H1 (cell line): ENCODE measurements around the gene ATMIN. TPM values are rescaled to one million over a fixed set of nuclear protein-coding genes. Genes with fewer than 3 reads are reported as not detected.

Experiments used
- CTCF ChIA-PET: fragments of 300-600 bp; sonication (Branson Sonifier 250); formaldehyde crosslinking; loops from one replicate; lab custom pipeline; 2021; ENCODE audit not compliant: partially characterized antibody; lab: Charles Lee
- POLR2A ChIA-PET: fragments of 300-600 bp; sonication (Branson Sonifier 250); formaldehyde crosslinking; loops from one replicate; lab custom pipeline; 2021; ENCODE audit warnings: inconsistent platforms; ENCODE audit not compliant: partially characterized antibody; lab: Charles Lee
- DNase-seq, 2 experiments: peaks; one replicate each; pipeline versions ENCODE4 v3.0.0 to v3.0.0-alpha.2; 2010 to 2022; ENCODE audit warnings: low spot score in 2 of 2, low read depth in 1 of 2, mixed read lengths in 1 of 2
- FAIRE-seq: peaks from 2 replicates; lab custom pipeline; 2011; peaks lifted over from hg19 to GRCh38; lab: Jason Lieb, UNC
- H2AFZ ChIP-seq: 2 replicates; pipeline ENCODE4 v1.8.1; 2012; ENCODE audit warnings: low read length, inconsistent platforms
- H2AK5ac ChIP-seq: 2 replicates; pipeline ENCODE4 v1.6.1; 2013; ENCODE audit warnings: low read depth, low read length
- H2BK120ac ChIP-seq: replicated peaks from 2 replicates; pipeline ENCODE3; 2013; ENCODE audit warnings: low read depth, low read length, inconsistent platforms
- H2BK12ac ChIP-seq: 2 replicates; pipeline ENCODE4 v1.6.1; 2013; ENCODE audit warnings: low read depth, low read length
- H2BK15ac ChIP-seq: 2 replicates; pipeline ENCODE4 v1.6.1; 2013; ENCODE audit warnings: low read length
- H2BK20ac ChIP-seq: 2 replicates; pipeline ENCODE4 v1.6.1; 2013; ENCODE audit warnings: low read length
- H2BK5ac ChIP-seq: 2 replicates; pipeline ENCODE4 v1.6.1; 2013; ENCODE audit warnings: low read depth, low read length
- H3K14ac ChIP-seq: 2 replicates; pipeline ENCODE4 v1.6.1; 2013; ENCODE audit warnings: inconsistent platforms; ENCODE audit not compliant: insufficient read length
- H3K18ac ChIP-seq: 2 replicates; pipeline ENCODE4 v1.6.1; 2013; ENCODE audit warnings: low read length; ENCODE audit errors: extremely low read depth
- H3K23ac ChIP-seq: 2 replicates; pipeline ENCODE4 v1.6.1; 2013; ENCODE audit warnings: inconsistent platforms; ENCODE audit not compliant: insufficient read length
- H3K23me2 ChIP-seq: 2 replicates; pipeline ENCODE4 v1.6.1; 2013; ENCODE audit warnings: low read depth, low read length
- H3K27ac ChIP-seq: 2 replicates; pipeline ENCODE4 v1.6.1; 2011; ENCODE audit warnings: low read depth, low read length, inconsistent platforms
- H3K27me3 ChIP-seq, 4 experiments: replicated peaks in 1 of 4; 1 replicate in 1 of 4; 2 replicates in 3 of 4; pipeline versions ENCODE4 v1.6.1 to v1.8.1; 2011 to 2013; ENCODE audit warnings: low read length in 3 of 4, mild to moderate bottlenecking in 3 of 4, inconsistent platforms in 2 of 4, mixed read lengths in 2 of 4, moderate library complexity in 1 of 4; ENCODE audit not compliant: control insufficient read depth in 3 of 4, insufficient read depth in 3 of 4; ENCODE audit errors: extremely low read depth in 1 of 4
- H3K36me3 ChIP-seq, 4 experiments: 2 replicates each; pipeline versions ENCODE4 v1.6.1 to v1.8.1; 2011 to 2013; ENCODE audit warnings: mild to moderate bottlenecking in 4 of 4, low read length in 3 of 4, moderate library complexity in 2 of 4, control low read depth in 1 of 4, inconsistent platforms in 1 of 4; ENCODE audit not compliant: insufficient read depth in 4 of 4, control insufficient read depth in 2 of 4
- H3K4ac ChIP-seq: replicated peaks from 2 replicates; pipeline ENCODE3; 2013; ENCODE audit warnings: low read length, low read depth, mixed read lengths, inconsistent platforms; ENCODE audit not compliant: insufficient read length
- H3K4me1 ChIP-seq, 4 experiments: replicated peaks in 1 of 4; 1 replicate in 1 of 4; 2 replicates in 3 of 4; pipeline versions ENCODE4 v1.6.1 to v1.8.1; 2011 to 2013; ENCODE audit warnings: low read length in 3 of 4, inconsistent platforms in 2 of 4, mixed read lengths in 1 of 4; ENCODE audit not compliant: insufficient read depth in 4 of 4, control insufficient read depth in 3 of 4
- H3K4me2 ChIP-seq, 2 experiments: 2 replicates each; pipeline versions ENCODE4 v1.6.1 to v1.8.1; 2011 to 2013; ENCODE audit warnings: low read depth in 2 of 2, low read length in 2 of 2, control low read depth in 1 of 2, inconsistent platforms in 1 of 2, mild to moderate bottlenecking in 1 of 2; ENCODE audit not compliant: insufficient read depth in 1 of 2
- H3K4me3 ChIP-seq, 4 experiments: fragments of 200-600, 300-600 bp in 1 of 4; sonication (generic), shearing (Covaris generic), sonication (Bioruptor Twin) in 1 of 4; 2 replicates each; pipeline versions ENCODE4 v1.5.1 to v1.8.1; 2011 to 2016; ENCODE audit warnings: low read length in 4 of 4, low read depth in 3 of 4, control low read depth in 2 of 4, inconsistent platforms in 2 of 4, mild to moderate bottlenecking in 2 of 4, mixed read lengths in 1 of 4, moderate library complexity in 1 of 4; ENCODE audit not compliant: insufficient read depth in 2 of 4; ENCODE audit errors: extremely low read depth in 1 of 4
- H3K56ac ChIP-seq: replicated peaks from 2 replicates; pipeline ENCODE3; 2013; ENCODE audit warnings: low read depth, mild to moderate bottlenecking, mixed read lengths, low read length, inconsistent platforms; ENCODE audit not compliant: insufficient read length
- H3K79me1 ChIP-seq: 2 replicates; pipeline ENCODE4 v1.6.1; 2013; ENCODE audit warnings: low read depth, low read length, control low read depth
- H3K79me2 ChIP-seq, 2 experiments: 2 replicates each; pipeline versions ENCODE4 v1.6.1 to v1.8.1; 2012 to 2013; ENCODE audit warnings: low read length in 2 of 2, mild to moderate bottlenecking in 2 of 2, inconsistent platforms in 1 of 2; ENCODE audit not compliant: insufficient read depth in 2 of 2, control insufficient read depth in 1 of 2
- H3K9ac ChIP-seq, 4 experiments: replicated peaks in 1 of 4; 1 replicate in 1 of 4; 2 replicates in 3 of 4; pipeline versions ENCODE4 v1.6.1 to v1.8.1; 2011 to 2013; ENCODE audit warnings: low read depth in 3 of 4, low read length in 3 of 4, control low read depth in 2 of 4, mild to moderate bottlenecking in 2 of 4, moderate library complexity in 2 of 4, inconsistent platforms in 1 of 4; ENCODE audit errors: extremely low read depth in 1 of 4
- H3K9me3 ChIP-seq, 2 experiments: 2 replicates each; pipeline versions ENCODE4 v1.6.1 to v1.8.1; 2012 to 2013; ENCODE audit warnings: mild to moderate bottlenecking in 2 of 2, moderate library complexity in 2 of 2, control low read depth in 1 of 2, inconsistent platforms in 1 of 2, low read depth in 1 of 2, low read length in 1 of 2, mixed read lengths in 1 of 2; ENCODE audit not compliant: insufficient read depth in 2 of 2
- H4K20me1 ChIP-seq, 2 experiments: replicated peaks in 1 of 2; 2 replicates each; pipeline versions ENCODE3 to v1.8.1; 2011 to 2013; ENCODE audit warnings: inconsistent platforms in 2 of 2, low read length in 2 of 2, mild to moderate bottlenecking in 1 of 2; ENCODE audit not compliant: insufficient read depth in 2 of 2, control insufficient read depth in 1 of 2
- H4K5ac ChIP-seq: 2 replicates; pipeline ENCODE4 v1.6.1; 2013; ENCODE audit warnings: low read length, low read depth, mixed read lengths, inconsistent platforms; ENCODE audit not compliant: insufficient read length
- H4K8ac ChIP-seq: 2 replicates; pipeline ENCODE4 v1.8.0; 2013; ENCODE audit warnings: mild to moderate bottlenecking, moderate library complexity, low read length, inconsistent platforms; ENCODE audit not compliant: insufficient read depth; ENCODE audit errors: extremely low read depth
- H4K91ac ChIP-seq: replicated peaks from 2 replicates; pipeline ENCODE3; 2013; ENCODE audit warnings: low read length, mixed read lengths, inconsistent platforms; ENCODE audit not compliant: insufficient read length
- CBX5 ChIP-seq: fragments of 300-800, 300-1000 bp; sonication (generic); IDR thresholded peaks from 2 replicates; pipeline ENCODE4 v1.7.1; 2016; ENCODE audit warnings: antibody characterized with exemption, low read length, low read depth
- CHD2 ChIP-seq: IDR thresholded peaks from 2 replicates; pipeline ENCODE4 v1.6.1; 2012; ENCODE audit warnings: low read length, improper control_type of control experiment
- HDAC6 ChIP-seq: IDR thresholded peaks from one replicate; pipeline ENCODE4 v1.7.1; 2012; ENCODE audit warnings: low read depth, mild to moderate bottlenecking, inconsistent platforms, low read length, moderate library complexity
- NRF1 ChIP-seq: IDR thresholded peaks from 2 replicates; pipeline ENCODE4 v1.6.1; 2011; ENCODE audit warnings: mild to moderate bottlenecking, low read depth, low read length, improper control_type of control experiment
- PHF8 ChIP-seq: fragments of 200-600 bp; sonication (generic); conservative IDR thresholded peaks from 2 replicates; pipeline ENCODE4 v1.7.1; 2012; ENCODE audit warnings: low read depth, mild to moderate bottlenecking, inconsistent platforms, low read length, moderate library complexity
- POLR2AphosphoS5 ChIP-seq: IDR thresholded peaks from 2 replicates; pipeline ENCODE4 v1.6.1; 2011; ENCODE audit warnings: low read depth, low read length
- RXRA ChIP-seq: IDR thresholded peaks from 2 replicates; pipeline ENCODE4 v1.6.1; 2011; ENCODE audit warnings: low read depth, mild to moderate bottlenecking, low read length, moderate library complexity; ENCODE audit not compliant: insufficient read depth
- SP1 ChIP-seq: IDR thresholded peaks from 2 replicates; pipeline ENCODE4 v1.6.1; 2011; ENCODE audit warnings: low read depth, low read length
- SRF ChIP-seq: IDR thresholded peaks from 2 replicates; pipeline ENCODE4 v1.6.1; 2011; ENCODE audit warnings: mild to moderate bottlenecking, low read depth, low read length, moderate library complexity
- TAF7 ChIP-seq: optimal IDR thresholded peaks from 2 replicates; pipeline ENCODE3; 2011; ENCODE audit warnings: low read depth, mild to moderate bottlenecking, inconsistent platforms, low read length, moderate library complexity, borderline replicate concordance
- WGBS, 2 experiments: shearing (Covaris generic) in 1 of 2; methylation state at CpG; one replicate each; pipeline versions ENCODE4 v1.1.6 to v1.1.7; 2013 to 2015; ENCODE audit warnings: low lambda C conversion rate in 2 of 2, mixed read lengths in 2 of 2, inconsistent platforms in 1 of 2, low coverage in 1 of 2, missing lambda C conversion rate in 1 of 2; ENCODE audit not compliant: insufficient replicate concordance in 2 of 2, insufficient coverage in 1 of 2, insufficient read length in 1 of 2; ENCODE audit errors: extremely low coverage in 1 of 2, missing lambda C conversion rate in 1 of 2; 5-methylcytosine and 5-hydroxymethylcytosine counted together
- polyA plus RNA-seq, 7 experiments: library from polyadenylated mRNA; depleted of rRNA in 3 of 7; stranded (reverse) in 5 of 7; unstranded in 2 of 7; fragments of >200 nt in 5 of 7; fragments of 200-250 nt in 2 of 7; gene quantifications; 1 replicate in 5 of 7; 2 replicates in 1 of 7; 4 replicates in 1 of 7; pipeline versions ENCODE4 v1.2.1 to v1.2.3, GENCODE V29; 2011 to 2013; ENCODE audit warnings: missing spikeins in 2 of 7, mixed read lengths in 2 of 7
- total RNA-seq: library from RNA; stranded (reverse); fragmentation: NEBNext Ultra II Directional; extraction: Animal tissue kit (Norgen Biotek cat#: 25700); gene quantifications from 2 replicates; pipeline ENCODE4 v1.2.1, GENCODE V29; 2021
- TF ChIP-seq, protein P1 (sequence below): IDR thresholded peaks from 2 replicates; pipeline ENCODE4 v1.6.1; 2012; ENCODE audit warnings: inconsistent platforms
- TF ChIP-seq, protein P2 (sequence below): IDR thresholded peaks from 2 replicates; pipeline ENCODE4 v1.6.1; 2012; ENCODE audit warnings: inconsistent platforms

ATMIN gene
- total and polyA plus RNA-seq, 2 of the 8 experiments (the other 6 are each of a cell fraction or from before 2014, with no cell fraction given): 34.8 to 59.8 TPM

DNA sequence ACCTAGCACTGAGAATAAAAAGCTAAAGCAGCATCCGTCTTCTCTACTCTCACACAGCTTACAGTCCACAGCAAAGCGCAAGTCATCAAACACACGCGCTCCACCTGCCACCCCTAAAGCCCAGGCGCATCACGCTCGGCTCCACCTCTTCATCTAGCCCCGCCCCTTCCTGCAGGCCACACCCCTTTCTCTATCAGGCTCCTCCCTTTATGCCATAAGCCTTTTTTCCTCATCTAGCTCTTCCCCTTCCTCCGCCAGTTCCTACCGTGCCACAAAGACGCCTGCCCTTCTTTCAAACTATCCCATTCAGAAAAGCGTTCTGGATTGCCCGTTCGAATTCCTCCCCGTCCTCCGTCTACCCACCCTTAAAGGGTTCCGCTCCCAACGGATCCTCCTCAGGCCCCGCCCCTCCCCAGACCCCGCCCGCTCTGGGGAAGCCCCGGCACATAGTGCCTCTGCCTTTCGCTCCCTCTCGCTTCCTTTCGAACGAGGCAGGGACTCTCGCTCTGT, 41.0 kb downstream of the ATMIN start:
- Histone ChIP-seq H4K20me1 (no peaks in the 10 kb centered on the region), H2BK15ac (no peak overlapping the region), H4K91ac (no peak overlapping the region), H2BK12ac (no peak overlapping the region), H3K4me2 (peak overlapping the region; percentile 77 to 84), H4K5ac (no peak overlapping the region), H3K23ac (no peak overlapping the region), H2BK5ac (no peak overlapping the region; the same call in 1 of the 2 replicates), H3K18ac (peak overlapping the region; percentile 54), H3K9me3 (no peaks in the 10 kb centered on the region), H2AK5ac (no peak overlapping the region), H3K79me1 (no peaks in the 10 kb centered on the region), H2BK20ac (no peak overlapping the region), H3K36me3 (peaks cover 0 to 1% (median 0%) of the 10 kb centered on the region in 4 experiments; a peak in 1 of 8 replicates), H3K23me2 (peaks cover 6% of the 10 kb centered on the region; the same call in 1 of the 2 replicates), H4K8ac (no peak overlapping the region), H3K79me2 (no peaks in the 10 kb centered on the region), H3K4me1 (peaks cover 0 to 2% (median 0%) of the 10 kb centered on the region in 4 experiments; a peak in 3 of 7 replicates), H3K9ac (peak overlapping the region in 3 of 4 experiments; percentile 67 to 90 (median 69); a peak in 5 of 7 replicates), H3K27ac (peak overlapping the region; percentile 41; the same call in 1 of the 2 replicates), H3K56ac (no peak overlapping the region), H3K4me3 (peak overlapping the region; percentile 64 to 90 (median 80)), H3K4ac (no peak overlapping the region), H3K27me3 (no peaks in the 10 kb centered on the region), H3K14ac (no peak overlapping the region), H2BK120ac (no peak overlapping the region), H2AFZ (peak overlapping the region; percentile 78)
- peak in 1 of 2 experiments; percentile 96 for DNase-seq
- TF ChIP-seq SRF (0 out of 2 replicates have a peak, but pooled peaks have one; percentile 3), HDAC6 (no peak), POLR2AphosphoS5 (peak; percentile 42; the same call in 1 of the 2 replicates), PHF8 (peak; percentile 16), SP1 (0 out of 2 replicates have a peak, but pooled peaks have one; percentile 33), CHD2 (no peak), TAF7 (peak; percentile 41), RXRA (no peak), NRF1 (0 out of 2 replicates have a peak, but pooled peaks have one; percentile 6), CBX5 (no peak)
- TF ChIP-seq, protein P1, sequence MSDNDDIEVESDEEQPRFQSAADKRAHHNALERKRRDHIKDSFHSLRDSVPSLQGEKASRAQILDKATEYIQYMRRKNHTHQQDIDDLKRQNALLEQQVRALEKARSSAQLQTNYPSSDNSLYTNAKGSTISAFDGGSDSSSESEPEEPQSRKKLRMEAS: peak; percentile 82
- TF ChIP-seq, protein P2, sequence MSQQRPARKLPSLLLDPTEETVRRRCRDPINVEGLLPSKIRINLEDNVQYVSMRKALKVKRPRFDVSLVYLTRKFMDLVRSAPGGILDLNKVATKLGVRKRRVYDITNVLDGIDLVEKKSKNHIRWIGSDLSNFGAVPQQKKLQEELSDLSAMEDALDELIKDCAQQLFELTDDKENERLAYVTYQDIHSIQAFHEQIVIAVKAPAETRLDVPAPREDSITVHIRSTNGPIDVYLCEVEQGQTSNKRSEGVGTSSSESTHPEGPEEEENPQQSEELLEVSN: peak; percentile 56; the same call in 1 of the 2 replicates
- POLR2A ChIA-PET: interaction anchor here (0.6 to 4.1 kb wide), 17 partner anchors 8 to 238 kb away, joined by 3 to 35 read pairs (median 3); partner anchors contain the start of genes ATMIN, CENPN, CMC2 and GAN
- 1% methylated on average over 17 of the region's 27 CpGs; no CpG with 5 or more reads in 1 of the 2 experiments for WGBS, 2 experiments
- CTCF ChIA-PET: interaction anchor here (1.0 to 1.9 kb wide), 7 partner anchors 12 to 43 kb away, joined by 3 to 6 read pairs (median 4); partner anchors contain the start of gene ATMIN
- peak; percentile 42 for FAIRE-seq
